HepG2 (cell line): ENCODE data around the gene IER2. TPM values are rescaled to one million over a fixed set of nuclear protein-coding genes. Genes with fewer than 3 reads are reported as not detected.

Source experiments
- ATF4 ChIP-seq, 2 experiments: fragments of 450-650 bp in 1 of 2; sonication (generic) in 1 of 2; formaldehyde crosslinking; IDR thresholded peaks; 2 replicates each; pipeline versions ENCODE4 v1.5.0 to v1.8.0; 2020 to 2022; ENCODE audit warnings: mild to moderate bottlenecking in 1 of 2, missing genetic modification reagents in 1 of 2
- DMAP1 ChIP-seq: IDR thresholded peaks from 2 replicates; pipeline ENCODE4 v1.6.1; 2016
- GATAD1 ChIP-seq: IDR thresholded peaks from 2 replicates; pipeline ENCODE4 v1.6.1; 2016; ENCODE audit warnings: missing genetic modification reagents, missing compliant biosample characterization
- GTF2F1 ChIP-seq: fragments of 150-350 bp; IDR thresholded peaks from 2 replicates; pipeline ENCODE4 v1.6.1; 2014; ENCODE audit warnings: low read length
- HDAC2 ChIP-seq: sonication (generic); formaldehyde crosslinking; IDR thresholded peaks from 2 replicates; pipeline ENCODE4 v1.4.0; 2020; ENCODE audit warnings: missing genetic modification reagents
- HNRNPK ChIP-seq: fragments of 200-400 bp; formaldehyde crosslinking; IDR thresholded peaks from 2 replicates; pipeline ENCODE4 v1.6.1; 2018; ENCODE audit warnings: low read length, low read depth, moderate library complexity, mild to moderate bottlenecking; ENCODE audit not compliant: poor library complexity, severe bottlenecking
- IKZF1 ChIP-seq: fragments of 450-650 bp; IDR thresholded peaks from 2 replicates; pipeline ENCODE4 v1.7.1; 2016
- JDP2 ChIP-seq: sonication (generic); formaldehyde crosslinking; IDR thresholded peaks from 2 replicates; pipeline ENCODE4 v1.8.1; 2022; ENCODE audit warnings: missing genetic modification reagents, borderline replicate concordance
- JUN ChIP-seq: sonication (generic); formaldehyde crosslinking; IDR thresholded peaks from 2 replicates; pipeline ENCODE4 v1.4.0; 2020; ENCODE audit warnings: mild to moderate bottlenecking, missing genetic modification reagents
- MAZ ChIP-seq, 2 experiments: sonication (generic) in 1 of 2; formaldehyde crosslinking in 1 of 2; IDR thresholded peaks; 2 replicates each; pipeline versions ENCODE4 v1.5.0 to v1.6.1; 2012 to 2020; ENCODE audit warnings: low read depth in 2 of 2, mild to moderate bottlenecking in 2 of 2, borderline replicate concordance in 1 of 2, improper control_type of control experiment in 1 of 2, low read length in 1 of 2, missing genetic modification reagents in 1 of 2, moderate library complexity in 1 of 2
- MED13 ChIP-seq: sonication (generic); formaldehyde crosslinking; IDR thresholded peaks from 2 replicates; pipeline ENCODE4 v1.5.0; 2020; ENCODE audit warnings: missing genetic modification reagents
- MXD3 ChIP-seq: IDR thresholded peaks from 2 replicates; pipeline ENCODE4 v1.6.1; 2016; ENCODE audit warnings: mild to moderate bottlenecking, missing biosample characterization, missing genetic modification reagents
- MZF1 ChIP-seq: sonication (generic); formaldehyde crosslinking; IDR thresholded peaks from 2 replicates; pipeline ENCODE4 v1.8.1; 2023; ENCODE audit warnings: mild to moderate bottlenecking, missing genetic modification reagents, borderline replicate concordance
- PCBP2 ChIP-seq: fragments of 200-400 bp; formaldehyde crosslinking; optimal IDR thresholded peaks from 2 replicates; pipeline ENCODE3; 2018; ENCODE audit warnings: low read length, low read depth; ENCODE audit not compliant: poor library complexity, severe bottlenecking
- RORA ChIP-seq: sonication (generic); formaldehyde crosslinking; IDR thresholded peaks from 2 replicates; pipeline ENCODE4 v1.5.0; 2020; ENCODE audit warnings: mild to moderate bottlenecking, missing genetic modification reagents, moderate library complexity
- SP1 ChIP-seq, 2 experiments: fragments of 450-650 bp in 1 of 2; sonication (generic) in 1 of 2; formaldehyde crosslinking in 1 of 2; IDR thresholded peaks; 2 replicates each; pipeline versions ENCODE4 v1.4.0 to v1.6.1; 2016 to 2020; ENCODE audit warnings: missing genetic modification reagents in 1 of 2
- TFDP1 ChIP-seq: IDR thresholded peaks from 2 replicates; pipeline ENCODE4 v1.6.1; 2016; ENCODE audit warnings: missing compliant biosample characterization, missing genetic modification reagents, borderline replicate concordance
- TGIF2 ChIP-seq: IDR thresholded peaks from 2 replicates; pipeline ENCODE4 v1.6.1; 2016; ENCODE audit warnings: control low read depth, missing compliant biosample characterization
- TRIM24 ChIP-seq: sonication (generic); formaldehyde crosslinking; IDR thresholded peaks from 2 replicates; pipeline ENCODE4 v1.8.0; 2022; ENCODE audit warnings: mild to moderate bottlenecking, missing genetic modification reagents
- ZKSCAN8 ChIP-seq: IDR thresholded peaks from 2 replicates; pipeline ENCODE4 v1.6.1; 2016; ENCODE audit warnings: borderline replicate concordance, missing genetic modification reagents, missing compliant biosample characterization
- ZNF18 ChIP-seq: sonication (generic); formaldehyde crosslinking; IDR thresholded peaks from 2 replicates; pipeline ENCODE4 v1.8.0; 2022; ENCODE audit warnings: mild to moderate bottlenecking, missing genetic modification reagents; ENCODE audit not compliant: insufficient replicate concordance
- ZNF530 ChIP-seq: sonication (generic); formaldehyde crosslinking; IDR thresholded peaks from 2 replicates; pipeline ENCODE4 v1.5.0; 2020; ENCODE audit warnings: low read depth, mild to moderate bottlenecking, missing genetic modification reagents
- ZNF724P ChIP-seq: sonication (generic); formaldehyde crosslinking; IDR thresholded peaks from 2 replicates; pipeline ENCODE4 v1.8.0; 2022; ENCODE audit warnings: missing genetic modification reagents, borderline replicate concordance
- ZNF780A ChIP-seq: sonication (generic); formaldehyde crosslinking; IDR thresholded peaks from 2 replicates; pipeline ENCODE4 v1.8.0; 2022; ENCODE audit warnings: mild to moderate bottlenecking, missing genetic modification reagents, moderate library complexity
- ZNF883 ChIP-seq: sonication (generic); formaldehyde crosslinking; IDR thresholded peaks from 2 replicates; pipeline ENCODE4 v1.5.1; 2020; ENCODE audit warnings: mild to moderate bottlenecking, missing genetic modification reagents; ENCODE audit errors: not compliant biosample characterization
- polyA plus RNA-seq, 8 experiments: library from polyadenylated mRNA; depleted of rRNA in 3 of 8; stranded (reverse) in 7 of 8; unstranded in 1 of 8; fragments of >200 nt; fragmentation: Illumina TruSeq in 4 of 8; extraction: Trizol in 4 of 8; gene quantifications; 2 replicates each; pipeline versions ENCODE4 v1.2.1 to v1.2.3, GENCODE V29; 2011 to 2016; ENCODE audit warnings: low read depth in 4 of 8, missing spikeins in 1 of 8, mixed read lengths in 1 of 8; ENCODE audit not compliant: insufficient read depth in 1 of 8
- total RNA-seq, 5 experiments: library from RNA; depleted of rRNA; stranded (reverse); fragments of >200 nt; fragmentation: Illumina TruSeq; extraction: Trizol; gene quantifications; 2 replicates each; pipeline ENCODE4 v1.2.3, GENCODE V29; 2016; ENCODE audit warnings: low read depth in 1 of 5

IER2 gene
- total and polyA plus RNA-seq, 2 of the 13 experiments (the other 11 are each of a cell fraction or from before 2014, with no cell fraction given): 10.1 to 14.3 TPM

- TF ChIP-seq ZNF18 (CRISPR knock-in tag) (no peak), HDAC2 (CRISPR knock-in tag) (no peak; the same call in none of the 2 replicates), JDP2 (CRISPR knock-in tag) (no peak), PCBP2 (no peak), MZF1 (CRISPR knock-in tag) (no peak), MXD3 (no peak), HNRNPK (peak; percentile 46), MAZ (IDR thresholded peaks at IDR 0.05; ENCODE audit: borderline replicate concordance, low read depth, low read length) (peak; percentile 82; the same call in 1 of the 2 replicates), MAZ (CRISPR knock-in tag; IDR thresholded peaks at IDR 0.05; ENCODE audit: low read depth) (no peak; the same call in 1 of the 2 replicates), ATF4 (CRISPR knock-in tag; IDR thresholded peaks at IDR 0.05) (peak in 1 of 2 experiments; percentile 40; a peak in 1 of 4 replicates), JUN (CRISPR knock-in tag) (no peak), MED13 (CRISPR knock-in tag) (no peak), ZNF780A (CRISPR knock-in tag) (no peak), ZNF883 (no peak), ZKSCAN8 (CRISPR knock-in tag) (no peak), TFDP1 (CRISPR knock-in tag) (no peak), ZNF724P (CRISPR knock-in tag) (no peak), ZNF530 (CRISPR knock-in tag) (no peak), TRIM24 (CRISPR knock-in tag) (no peak), IKZF1 (no peak), GTF2F1 (no peak), SP1 (IDR thresholded peaks at IDR 0.05) (no peak), SP1 (CRISPR knock-in tag; IDR thresholded peaks at IDR 0.05) (no peak), TGIF2 (CRISPR knock-in tag) (no peak), GATAD1 (CRISPR knock-in tag) (0 out of 2 replicates have a peak, but pooled peaks have one; percentile 7), DMAP1 (CRISPR knock-in tag) (no peak), RORA (CRISPR knock-in tag) (no peak)
Observed at GRCh38 chr19:13155472-13156359, 5.5 kb downstream of the IER2 start (continued).
